Measurements from ENCODE around the gene TAS2R43.
"Not testable (repeated sequence)": the region's sequence is repeated elsewhere in the genome, so short reads cannot be mapped to it uniquely, and the experiment has no call there.

The TAS2R43 gene

GRCh38 chr12:11092128-11092527 lies at the start of gene TAS2R43:
Gene TAS2R43, minus strand, starts transcription at chr12:11092313. Its CDS starts 84 bp downstream, at chr12:11092229.
- DNase-seq, result no peak

- DNase-seq, result no peak
Observed at GRCh38 chr12:11136075-11136474, 44.0 kb upstream of the TAS2R43 start.

GRCh38 chr12:11134305-11134704 lies 42.2 kb upstream of the TAS2R43 start, which contains the start of gene TAS2R30:
Gene TAS2R30, minus strand, starts transcription at chr12:11134644. Its CDS starts 400 bp downstream, at chr12:11134244.
- DNase-seq, result no peak

- DNase-seq, result no peak
Observed at GRCh38 chr12:11133816-11134215, 41.7 kb upstream of the TAS2R43 start.

GRCh38 chr12:11133162-11133561 lies 41.0 kb upstream of the TAS2R43 start:
- DNase-seq, result no peak

- DNase-seq, result no peak
Observed at GRCh38 chr12:11130999-11131398, 38.9 kb upstream of the TAS2R43 start.

- no peak for DNase-seq
Observed at GRCh38 chr12:11130382-11130781, 38.3 kb upstream of the TAS2R43 start.

- DNase-seq, result not testable (repeated sequence)
Observed at GRCh38 chr12:11114130-11114529, 22.0 kb upstream of the TAS2R43 start.

- not testable (repeated sequence) for DNase-seq
Observed at GRCh38 chr12:11111213-11111612, 19.1 kb upstream of the TAS2R43 start.

- DNase-seq, result no peak
Observed at GRCh38 chr12:11108862-11109261, 16.7 kb upstream of the TAS2R43 start.

- DNase-seq, result no peak
Observed at GRCh38 chr12:11107719-11108118, 15.6 kb upstream of the TAS2R43 start.

GRCh38 chr12:11106288-11106687 lies 14.2 kb upstream of the TAS2R43 start:
- DNase-seq, result no peak

- no peak for DNase-seq
Observed at GRCh38 chr12:11105546-11105945, 13.4 kb upstream of the TAS2R43 start.

- not testable (repeated sequence) for DNase-seq
Observed at GRCh38 chr12:11094910-11095309, 2.8 kb upstream of the TAS2R43 start.

- no peak for DNase-seq
Observed at GRCh38 chr12:11089246-11089645, 2.9 kb downstream of the TAS2R43 start.

GRCh38 chr12:11085419-11085818 lies 6.7 kb downstream of the TAS2R43 start:
- no peak for DNase-seq

GRCh38 chr12:11081987-11082386 lies 10.1 kb downstream of the TAS2R43 start:
- DNase-seq, result no peak

GRCh38 chr12:11078246-11078645 lies 13.9 kb downstream of the TAS2R43 start:
- DNase-seq, result no peak

- no peak for DNase-seq
Observed at GRCh38 chr12:11075642-11076041, 16.5 kb downstream of the TAS2R43 start.

GRCh38 chr12:11071414-11071813 lies 20.7 kb downstream of the TAS2R43 start:
- DNase-seq, result no peak

- no peak for DNase-seq
Observed at GRCh38 chr12:11070999-11071398, 21.1 kb downstream of the TAS2R43 start.

GRCh38 chr12:11069854-11070365 lies 22.2 kb downstream of the TAS2R43 start:
- DNase-seq, result no peak

- DNase-seq, result no peak
Observed at GRCh38 chr12:11067514-11067913, 24.6 kb downstream of the TAS2R43 start.

- DNase-seq, result not testable (repeated sequence)
Observed at GRCh38 chr12:11062194-11062593, 29.9 kb downstream of the TAS2R43 start, which contains the start of gene TAS2R46. Gene TAS2R46, minus strand, starts transcription at chr12:11062294. Its CDS starts 0 bp downstream, at chr12:11062294.

- no peak for DNase-seq
Observed at GRCh38 chr12:11059784-11060183, 32.3 kb downstream of the TAS2R43 start.
